ENCODE results near the gene NFE2.
A peak's percentile ranks its signal among the peaks of the same experiment; 100 is the strongest.

Gene NFE2

DNA sequence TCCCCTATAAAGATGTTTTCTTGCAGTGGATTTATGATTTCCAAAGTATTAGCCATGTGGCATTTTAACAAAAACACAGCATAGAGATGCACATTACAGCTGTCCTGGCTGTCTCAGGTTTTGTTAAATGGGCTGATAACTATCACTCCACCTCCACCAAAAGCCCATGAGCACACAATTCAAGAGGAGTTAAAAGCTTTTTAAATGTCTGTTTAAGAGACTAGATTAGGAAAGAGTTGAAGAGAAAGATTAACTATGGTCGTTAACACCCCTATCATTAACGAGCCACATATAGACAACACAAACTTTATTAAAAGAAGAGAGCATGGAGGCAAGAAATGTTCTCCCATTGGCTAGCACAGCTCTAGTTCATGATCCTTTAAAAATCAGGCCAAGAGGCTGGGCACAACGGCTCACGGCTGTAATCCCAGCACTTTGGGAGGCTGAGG is 35.4 kb downstream of the NFE2 start:
- ChIA-PET POLR2A (interaction anchor here (0.7 to 1.4 kb wide), 3 partner anchors 8 to 15 kb away, joined by 3 to 12 read pairs (median 3); partner anchors contain the start of genes CBX5 and HNRNPA1), CTCF (interaction anchor here (0.7 to 2.1 kb wide), 10 partner anchors 9 to 114 kb away, joined by 3 to 16 read pairs (median 4); partner anchors contain the start of gene COPZ1)
- Histone ChIP-seq H3K4me3 (ENCODE audit: low read depth, low read length) (no peak overlapping the region), H3K36me3 (ENCODE audit: control insufficient read depth in 2 of 2, insufficient read depth in 1 of 2, low read length in 2 of 2) (no peaks in the 10 kb centered on the region; a peak in 1 of 3 replicates), H3K9me3 (ENCODE audit: control insufficient read depth, insufficient read depth, low read depth, low read length) (no peaks in the 10 kb centered on the region), H3K4me1 (ENCODE audit: control insufficient read depth, insufficient read depth, low read length) (peaks cover 25% of the 10 kb centered on the region), H3K27ac (ENCODE audit: extremely low read depth, low read depth, low read length) (no peak overlapping the region)
- TF ChIP-seq, protein P1, sequence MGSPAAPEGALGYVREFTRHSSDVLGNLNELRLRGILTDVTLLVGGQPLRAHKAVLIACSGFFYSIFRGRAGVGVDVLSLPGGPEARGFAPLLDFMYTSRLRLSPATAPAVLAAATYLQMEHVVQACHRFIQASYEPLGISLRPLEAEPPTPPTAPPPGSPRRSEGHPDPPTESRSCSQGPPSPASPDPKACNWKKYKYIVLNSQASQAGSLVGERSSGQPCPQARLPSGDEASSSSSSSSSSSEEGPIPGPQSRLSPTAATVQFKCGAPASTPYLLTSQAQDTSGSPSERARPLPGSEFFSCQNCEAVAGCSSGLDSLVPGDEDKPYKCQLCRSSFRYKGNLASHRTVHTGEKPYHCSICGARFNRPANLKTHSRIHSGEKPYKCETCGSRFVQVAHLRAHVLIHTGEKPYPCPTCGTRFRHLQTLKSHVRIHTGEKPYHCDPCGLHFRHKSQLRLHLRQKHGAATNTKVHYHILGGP (tag by site-specific recombination; IDR thresholded peaks at IDR 0.05): no peak
- TF ChIP-seq, protein P2, sequence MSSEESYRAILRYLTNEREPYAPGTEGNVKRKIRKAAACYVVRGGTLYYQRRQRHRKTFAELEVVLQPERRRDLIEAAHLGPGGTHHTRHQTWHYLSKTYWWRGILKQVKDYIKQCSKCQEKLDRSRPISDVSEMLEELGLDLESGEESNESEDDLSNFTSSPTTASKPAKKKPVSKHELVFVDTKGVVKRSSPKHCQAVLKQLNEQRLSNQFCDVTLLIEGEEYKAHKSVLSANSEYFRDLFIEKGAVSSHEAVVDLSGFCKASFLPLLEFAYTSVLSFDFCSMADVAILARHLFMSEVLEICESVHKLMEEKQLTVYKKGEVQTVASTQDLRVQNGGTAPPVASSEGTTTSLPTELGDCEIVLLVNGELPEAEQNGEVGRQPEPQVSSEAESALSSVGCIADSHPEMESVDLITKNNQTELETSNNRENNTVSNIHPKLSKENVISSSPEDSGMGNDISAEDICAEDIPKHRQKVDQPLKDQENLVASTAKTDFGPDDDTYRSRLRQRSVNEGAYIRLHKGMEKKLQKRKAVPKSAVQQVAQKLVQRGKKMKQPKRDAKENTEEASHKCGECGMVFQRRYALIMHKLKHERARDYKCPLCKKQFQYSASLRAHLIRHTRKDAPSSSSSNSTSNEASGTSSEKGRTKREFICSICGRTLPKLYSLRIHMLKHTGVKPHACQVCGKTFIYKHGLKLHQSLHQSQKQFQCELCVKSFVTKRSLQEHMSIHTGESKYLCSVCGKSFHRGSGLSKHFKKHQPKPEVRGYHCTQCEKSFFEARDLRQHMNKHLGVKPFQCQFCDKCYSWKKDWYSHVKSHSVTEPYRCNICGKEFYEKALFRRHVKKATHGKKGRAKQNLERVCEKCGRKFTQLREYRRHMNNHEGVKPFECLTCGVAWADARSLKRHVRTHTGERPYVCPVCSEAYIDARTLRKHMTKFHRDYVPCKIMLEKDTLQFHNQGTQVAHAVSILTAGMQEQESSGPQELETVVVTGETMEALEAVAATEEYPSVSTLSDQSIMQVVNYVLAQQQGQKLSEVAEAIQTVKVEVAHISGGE (tag by site-specific recombination; conservative IDR thresholded peaks at IDR 0.05; ENCODE audit: low read depth): no peak
- TF ChIP-seq ZNF785 (tag by site-specific recombination; IDR thresholded peaks at IDR 0.05): no peak
- TF ChIP-seq, protein P3, sequence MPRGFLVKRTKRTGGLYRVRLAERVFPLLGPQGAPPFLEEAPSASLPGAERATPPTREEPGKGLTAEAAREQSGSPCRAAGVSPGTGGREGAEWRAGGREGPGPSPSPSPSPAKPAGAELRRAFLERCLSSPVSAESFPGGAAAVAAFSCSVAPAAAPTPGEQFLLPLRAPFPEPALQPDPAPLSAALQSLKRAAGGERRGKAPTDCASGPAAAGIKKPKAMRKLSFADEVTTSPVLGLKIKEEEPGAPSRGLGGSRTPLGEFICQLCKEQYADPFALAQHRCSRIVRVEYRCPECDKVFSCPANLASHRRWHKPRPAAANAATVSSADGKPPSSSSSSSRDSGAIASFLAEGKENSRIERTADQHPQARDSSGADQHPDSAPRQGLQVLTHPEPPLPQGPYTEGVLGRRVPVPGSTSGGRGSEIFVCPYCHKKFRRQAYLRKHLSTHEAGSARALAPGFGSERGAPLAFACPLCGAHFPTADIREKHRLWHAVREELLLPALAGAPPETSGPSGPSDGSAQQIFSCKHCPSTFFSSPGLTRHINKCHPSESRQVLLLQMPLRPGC (tag by site-specific recombination; IDR thresholded peaks at IDR 0.05): peak; percentile 54; the same call in 1 of the 2 replicates
- TF ChIP-seq ZNF623 (tag by site-specific recombination; IDR thresholded peaks at IDR 0.05): no peak
- peak; percentile 58; the same call in 1 of the 2 replicates for TF ChIP-seq KLF10 (tag by site-specific recombination; IDR thresholded peaks at IDR 0.05)
- no peak for TF ChIP-seq ZFP69B (tag by site-specific recombination; IDR thresholded peaks at IDR 0.05)
- TF ChIP-seq, protein P4, sequence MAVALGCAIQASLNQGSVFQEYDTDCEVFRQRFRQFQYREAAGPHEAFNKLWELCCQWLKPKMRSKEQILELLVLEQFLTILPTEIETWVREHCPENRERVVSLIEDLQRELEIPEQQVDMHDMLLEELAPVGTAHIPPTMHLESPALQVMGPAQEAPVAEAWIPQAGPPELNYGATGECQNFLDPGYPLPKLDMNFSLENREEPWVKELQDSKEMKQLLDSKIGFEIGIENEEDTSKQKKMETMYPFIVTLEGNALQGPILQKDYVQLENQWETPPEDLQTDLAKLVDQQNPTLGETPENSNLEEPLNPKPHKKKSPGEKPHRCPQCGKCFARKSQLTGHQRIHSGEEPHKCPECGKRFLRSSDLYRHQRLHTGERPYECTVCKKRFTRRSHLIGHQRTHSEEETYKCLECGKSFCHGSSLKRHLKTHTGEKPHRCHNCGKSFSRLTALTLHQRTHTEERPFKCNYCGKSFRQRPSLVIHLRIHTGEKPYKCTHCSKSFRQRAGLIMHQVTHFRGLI (tag by site-specific recombination; IDR thresholded peaks at IDR 0.05): no peak
- TF ChIP-seq ZNF19 (tag by site-specific recombination; IDR thresholded peaks at IDR 0.05; ENCODE audit: low read depth): no peak
- TF ChIP-seq, protein P5, sequence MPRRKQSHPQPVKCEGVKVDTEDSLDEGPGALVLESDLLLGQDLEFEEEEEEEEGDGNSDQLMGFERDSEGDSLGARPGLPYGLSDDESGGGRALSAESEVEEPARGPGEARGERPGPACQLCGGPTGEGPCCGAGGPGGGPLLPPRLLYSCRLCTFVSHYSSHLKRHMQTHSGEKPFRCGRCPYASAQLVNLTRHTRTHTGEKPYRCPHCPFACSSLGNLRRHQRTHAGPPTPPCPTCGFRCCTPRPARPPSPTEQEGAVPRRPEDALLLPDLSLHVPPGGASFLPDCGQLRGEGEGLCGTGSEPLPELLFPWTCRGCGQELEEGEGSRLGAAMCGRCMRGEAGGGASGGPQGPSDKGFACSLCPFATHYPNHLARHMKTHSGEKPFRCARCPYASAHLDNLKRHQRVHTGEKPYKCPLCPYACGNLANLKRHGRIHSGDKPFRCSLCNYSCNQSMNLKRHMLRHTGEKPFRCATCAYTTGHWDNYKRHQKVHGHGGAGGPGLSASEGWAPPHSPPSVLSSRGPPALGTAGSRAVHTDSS (tag by site-specific recombination; IDR thresholded peaks at IDR 0.05): no peak
- no peak for TF ChIP-seq ZFP37 (tag by site-specific recombination; IDR thresholded peaks at IDR 0.05)
- TF ChIP-seq, protein P6, sequence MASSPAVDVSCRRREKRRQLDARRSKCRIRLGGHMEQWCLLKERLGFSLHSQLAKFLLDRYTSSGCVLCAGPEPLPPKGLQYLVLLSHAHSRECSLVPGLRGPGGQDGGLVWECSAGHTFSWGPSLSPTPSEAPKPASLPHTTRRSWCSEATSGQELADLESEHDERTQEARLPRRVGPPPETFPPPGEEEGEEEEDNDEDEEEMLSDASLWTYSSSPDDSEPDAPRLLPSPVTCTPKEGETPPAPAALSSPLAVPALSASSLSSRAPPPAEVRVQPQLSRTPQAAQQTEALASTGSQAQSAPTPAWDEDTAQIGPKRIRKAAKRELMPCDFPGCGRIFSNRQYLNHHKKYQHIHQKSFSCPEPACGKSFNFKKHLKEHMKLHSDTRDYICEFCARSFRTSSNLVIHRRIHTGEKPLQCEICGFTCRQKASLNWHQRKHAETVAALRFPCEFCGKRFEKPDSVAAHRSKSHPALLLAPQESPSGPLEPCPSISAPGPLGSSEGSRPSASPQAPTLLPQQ (tag by site-specific recombination; IDR thresholded peaks at IDR 0.05): no peak
- no peak for TF ChIP-seq ZNF791 (tag by site-specific recombination; IDR thresholded peaks at IDR 0.05)
- TF ChIP-seq ZNF140 (tag by site-specific recombination; IDR thresholded peaks at IDR 0.05): no peak
- TF ChIP-seq ZNF132 (tag by site-specific recombination; IDR thresholded peaks at IDR 0.05; ENCODE audit: borderline replicate concordance): no peak
- TF ChIP-seq, protein P7, sequence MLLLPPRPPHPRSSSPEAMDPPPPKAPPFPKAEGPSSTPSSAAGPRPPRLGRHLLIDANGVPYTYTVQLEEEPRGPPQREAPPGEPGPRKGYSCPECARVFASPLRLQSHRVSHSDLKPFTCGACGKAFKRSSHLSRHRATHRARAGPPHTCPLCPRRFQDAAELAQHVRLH (tag by site-specific recombination; IDR thresholded peaks at IDR 0.05): peak; percentile 78; the same call in 1 of the 2 replicates
- peak; percentile 87 for TF ChIP-seq ZXDB (tag by site-specific recombination; IDR thresholded peaks at IDR 0.05)
- no peak for TF ChIP-seq ZNF529 (tag by site-specific recombination; IDR thresholded peaks at IDR 0.05; ENCODE audit: insufficient replicate concordance)
- TF ChIP-seq ZBTB48 (tag by site-specific recombination; IDR thresholded peaks at IDR 0.05): no peak
- TF ChIP-seq ZNF664 (tag by site-specific recombination; IDR thresholded peaks at IDR 0.05): no peak
- TF ChIP-seq, protein P8, sequence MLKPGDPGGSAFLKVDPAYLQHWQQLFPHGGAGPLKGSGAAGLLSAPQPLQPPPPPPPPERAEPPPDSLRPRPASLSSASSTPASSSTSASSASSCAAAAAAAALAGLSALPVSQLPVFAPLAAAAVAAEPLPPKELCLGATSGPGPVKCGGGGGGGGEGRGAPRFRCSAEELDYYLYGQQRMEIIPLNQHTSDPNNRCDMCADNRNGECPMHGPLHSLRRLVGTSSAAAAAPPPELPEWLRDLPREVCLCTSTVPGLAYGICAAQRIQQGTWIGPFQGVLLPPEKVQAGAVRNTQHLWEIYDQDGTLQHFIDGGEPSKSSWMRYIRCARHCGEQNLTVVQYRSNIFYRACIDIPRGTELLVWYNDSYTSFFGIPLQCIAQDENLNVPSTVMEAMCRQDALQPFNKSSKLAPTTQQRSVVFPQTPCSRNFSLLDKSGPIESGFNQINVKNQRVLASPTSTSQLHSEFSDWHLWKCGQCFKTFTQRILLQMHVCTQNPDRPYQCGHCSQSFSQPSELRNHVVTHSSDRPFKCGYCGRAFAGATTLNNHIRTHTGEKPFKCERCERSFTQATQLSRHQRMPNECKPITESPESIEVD (tag by site-specific recombination; IDR thresholded peaks at IDR 0.05): peak; percentile 95
- no peak for TF ChIP-seq ZNF366 (tag by site-specific recombination; conservative IDR thresholded peaks at IDR 0.05)
- TF ChIP-seq RBAK (tag by site-specific recombination; IDR thresholded peaks at IDR 0.05): no peak
- no peak for TF ChIP-seq ZFP3 (tag by site-specific recombination; IDR thresholded peaks at IDR 0.05; ENCODE audit: low read depth)
- no peak for TF ChIP-seq HOXC10 (CRISPR knock-in tag; IDR thresholded peaks at IDR 0.05)

Data from HEK293 (cell line).